WTC11 (cell line): ENCODE data around the gene UNC13D. TPM values are rescaled to one million over a fixed set of nuclear protein-coding genes. Genes with fewer than 3 reads are reported as not detected.

ENCODE experiments used
- AR ChIP-seq: fragments of 250-450 bp; sonication (Bioruptor Pico); IDR thresholded peaks from 2 replicates; pipeline ENCODE4 v1.9.0; 2021; ENCODE audit warnings: mild to moderate bottlenecking
- ARID4B ChIP-seq: sonication (generic); formaldehyde crosslinking; IDR thresholded peaks from 2 replicates; pipeline ENCODE4 v1.8.0; 2023; ENCODE audit warnings: missing genetic modification reagents, mild to moderate bottlenecking, borderline replicate concordance
- ATF2 ChIP-seq: sonication (generic); formaldehyde crosslinking; IDR thresholded peaks from 2 replicates; pipeline ENCODE4 v1.8.1; 2022; ENCODE audit warnings: low read depth, missing genetic modification reagents, borderline replicate concordance
- ATF6 ChIP-seq: sonication (generic); formaldehyde crosslinking; IDR thresholded peaks from 2 replicates; pipeline ENCODE4 v1.8.1; 2023; ENCODE audit warnings: mild to moderate bottlenecking, missing genetic modification reagents
- ESRRA ChIP-seq: sonication (generic); formaldehyde crosslinking; IDR thresholded peaks from 2 replicates; pipeline ENCODE4 v1.8.1; 2022; ENCODE audit warnings: mild to moderate bottlenecking, missing genetic modification reagents, borderline replicate concordance
- FOXJ3 ChIP-seq: sonication (generic); formaldehyde crosslinking; IDR thresholded peaks from 2 replicates; pipeline ENCODE4 v1.9.0; 2021; ENCODE audit warnings: missing genetic modification reagents, mild to moderate bottlenecking, borderline replicate concordance
- HMGA2 ChIP-seq: fragments of 250-450 bp; sonication (Bioruptor Pico); IDR thresholded peaks from 2 replicates; pipeline ENCODE4 v1.4.0; 2021; ENCODE audit warnings: mild to moderate bottlenecking, moderate library complexity
- IRF1 ChIP-seq: sonication (generic); formaldehyde crosslinking; IDR thresholded peaks from 2 replicates; pipeline ENCODE4 v1.8.0; 2023; ENCODE audit warnings: missing genetic modification reagents
- MXD4 ChIP-seq: fragments of 250-450 bp; sonication (Bioruptor Pico); IDR thresholded peaks from 2 replicates; pipeline ENCODE4 v1.8.0; 2021; ENCODE audit warnings: mild to moderate bottlenecking, moderate library complexity, borderline replicate concordance
- OVOL2 ChIP-seq: fragments of 250-450 bp; sonication (Bioruptor Pico); IDR thresholded peaks from 2 replicates; pipeline ENCODE4 v1.9.0; 2021; ENCODE audit warnings: mild to moderate bottlenecking, borderline replicate concordance
- SOX15 ChIP-seq: fragments of 250-450 bp; sonication (Bioruptor Pico); IDR thresholded peaks from 2 replicates; pipeline ENCODE4 v1.9.0; 2021; ENCODE audit warnings: mild to moderate bottlenecking
- STAT6 ChIP-seq: sonication (generic); formaldehyde crosslinking; conservative IDR thresholded peaks from 2 replicates; pipeline ENCODE4 v1.8.1; 2023; ENCODE audit warnings: mild to moderate bottlenecking, low read depth, missing genetic modification reagents, moderate library complexity
- TCF7 ChIP-seq: sonication (generic); formaldehyde crosslinking; IDR thresholded peaks from 2 replicates; pipeline ENCODE4 v1.8.0; 2022; ENCODE audit warnings: mild to moderate bottlenecking, low read depth, missing genetic modification reagents, moderate library complexity
- TP53 ChIP-seq: sonication (generic); formaldehyde crosslinking; IDR thresholded peaks from 2 replicates; pipeline ENCODE4 v1.8.1; 2023; ENCODE audit warnings: mild to moderate bottlenecking, missing genetic modification reagents
- USF1 ChIP-seq: sonication (generic); formaldehyde crosslinking; IDR thresholded peaks from 2 replicates; pipeline ENCODE4 v1.8.0; 2022; ENCODE audit warnings: mild to moderate bottlenecking, missing genetic modification reagents
- ZNF425 ChIP-seq: fragments of 250-450 bp; sonication (Bioruptor Pico); conservative IDR thresholded peaks from 2 replicates; pipeline ENCODE4 v1.9.0; 2021; ENCODE audit warnings: mild to moderate bottlenecking
- ZNF512 ChIP-seq: sonication (generic); formaldehyde crosslinking; IDR thresholded peaks from 2 replicates; pipeline ENCODE4 v1.8.1; 2022; ENCODE audit warnings: missing genetic modification reagents, borderline replicate concordance
- total RNA-seq: library from RNA; stranded (reverse); gene quantifications from 3 replicates; pipeline ENCODE4 v1.2.3, GENCODE V29; 2021

UNC13D gene
- total RNA-seq, 1 experiment from 2014 or later = 13.1 TPM

GRCh38 chr17:75830164-75831031, 13.8 kb downstream of the UNC13D start (continued):
- TF ChIP-seq OVOL2 (no peak), MXD4 (CRISPR knock-in tag) (no peak), IRF1 (CRISPR knock-in tag) (no peak), STAT6 (CRISPR knock-in tag) (no peak), FOXJ3 (CRISPR knock-in tag) (no peak), ATF6 (CRISPR knock-in tag) (no peak), ESRRA (CRISPR knock-in tag) (no peak), SOX15 (no peak), TCF7 (CRISPR knock-in tag) (no peak), ATF2 (no peak), ZNF425 (CRISPR knock-in tag) (no peak), TP53 (CRISPR knock-in tag) (no peak), HMGA2 (CRISPR knock-in tag) (no peak), USF1 (no peak), ZNF512 (CRISPR knock-in tag) (no peak), AR (CRISPR knock-in tag) (no peak), ARID4B (0 out of 2 replicates have a peak, but pooled peaks have one; percentile 20)
